ENCODE measurements around the gene LYZL4. TPM values are rescaled to one million over a fixed set of nuclear protein-coding genes. Genes with fewer than 3 reads are reported as not detected.

The LYZL4 gene
- total RNA-seq, 3 donors from 2014 or later, result not detected

DNA sequence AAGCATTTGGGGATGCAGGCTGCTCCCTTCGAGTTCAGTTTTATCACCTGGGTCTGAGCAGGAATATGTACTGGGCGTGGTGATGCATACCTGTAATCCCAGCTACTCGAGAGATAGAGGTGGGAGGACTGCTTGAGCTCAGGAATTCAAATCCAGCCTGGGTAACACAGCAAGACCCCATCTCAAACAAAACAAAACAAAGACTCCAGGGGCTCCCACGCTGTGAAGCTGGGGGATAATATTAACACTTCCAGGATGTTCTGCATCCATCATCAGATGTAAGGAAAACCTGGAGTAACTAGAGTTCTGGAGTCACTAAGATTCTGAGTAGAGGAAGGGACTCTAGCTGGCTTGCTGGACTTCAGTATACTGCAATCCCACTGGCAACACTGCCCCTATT, 40.6 kb downstream of the LYZL4 start:
- no peak overlapping the region for H3K4me3 ChIP-seq
- no peaks in the 10 kb centered on the region for H3K36me3 ChIP-seq (ENCODE audit: low read depth)
- TF ChIP-seq CTCF (IDR thresholded peaks at IDR 0.05), result no peak
- ATAC-seq (no peak), DNase-seq (no peak)
- no peaks in the 10 kb centered on the region for H3K4me1 ChIP-seq (ENCODE audit: low read depth)
- H3K9me3 ChIP-seq, result no peaks in the 10 kb centered on the region
- intact Hi-C loops (cut with DNase I, micrococcal nuclease), result no loop called here

DNA sequence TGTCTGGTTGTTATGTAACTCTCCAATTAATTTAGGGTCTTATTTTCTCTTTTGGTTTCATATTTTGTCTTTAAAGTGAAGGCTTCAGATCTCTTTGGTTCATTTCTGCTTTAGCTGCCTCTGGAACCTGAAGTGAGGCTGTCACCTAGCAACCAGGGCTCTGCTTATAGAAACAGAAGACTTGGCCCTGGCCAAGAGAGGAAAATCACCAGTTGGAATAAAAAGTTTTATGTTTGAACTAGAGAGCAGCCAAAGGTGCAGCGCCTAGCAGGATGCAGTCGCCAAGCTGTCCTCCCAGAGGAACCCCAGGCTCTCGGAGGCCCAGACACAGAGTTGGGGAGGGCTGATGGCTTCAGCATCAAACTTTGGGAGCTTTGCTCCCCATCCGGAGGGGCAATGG, 41.1 kb downstream of the LYZL4 start:
- intact Hi-C loops (cut with DNase I, micrococcal nuclease), result no loop called here
- DNase-seq (peak in 1 of 3 donors; percentile 7), ATAC-seq (peak; percentile 30)
- Histone ChIP-seq H3K9me3 (no peaks in the 10 kb centered on the region), H3K4me3 (no peak overlapping the region), H3K36me3 (ENCODE audit: low read depth) (no peaks in the 10 kb centered on the region), H3K4me1 (ENCODE audit: low read depth) (no peaks in the 10 kb centered on the region)
- no peak for TF ChIP-seq CTCF (IDR thresholded peaks at IDR 0.05)

DNA sequence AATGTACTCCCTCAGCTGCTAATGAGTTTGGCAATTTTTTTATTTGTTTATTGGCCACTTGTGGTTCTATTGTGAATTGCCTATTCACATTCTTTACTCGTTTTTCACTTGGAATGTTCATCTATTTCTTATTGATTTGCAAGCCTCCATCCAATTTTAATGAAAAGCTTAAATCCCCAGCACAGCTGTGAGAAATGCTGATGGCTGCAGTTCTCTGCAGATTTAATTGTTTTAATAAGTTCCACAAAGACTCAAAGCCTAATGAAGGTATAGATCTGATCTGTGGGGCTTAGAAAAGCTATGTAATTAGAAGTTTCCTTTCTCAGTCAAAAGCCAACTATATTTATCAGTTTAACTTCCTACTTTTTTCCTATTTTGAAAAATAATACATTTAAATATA, 41.5 kb downstream of the LYZL4 start:
- Histone ChIP-seq H3K4me3 (no peak overlapping the region), H3K4me1 (ENCODE audit: low read depth) (no peaks in the 10 kb centered on the region), H3K9me3 (no peaks in the 10 kb centered on the region), H3K36me3 (ENCODE audit: low read depth) (no peaks in the 10 kb centered on the region)
- intact Hi-C loops (cut with DNase I, micrococcal nuclease), result no loop called here
- TF ChIP-seq CTCF (IDR thresholded peaks at IDR 0.05), result no peak
- no peak for DNase-seq
- no peak for ATAC-seq

GRCh38 chr3:42367903-42368302, 42.5 kb downstream of the LYZL4 start:
- no peak for DNase-seq
- intact Hi-C loops (cut with DNase I, micrococcal nuclease), result no loop called here
- no peak overlapping the region for H3K4me3 ChIP-seq
- no peak for TF ChIP-seq CTCF (IDR thresholded peaks at IDR 0.05)
- no peak for ATAC-seq
- no peaks in the 10 kb centered on the region for H3K9me3 ChIP-seq
- H3K36me3 ChIP-seq (ENCODE audit: low read depth), result no peaks in the 10 kb centered on the region
- H3K4me1 ChIP-seq (ENCODE audit: low read depth), result no peaks in the 10 kb centered on the region

DNA sequence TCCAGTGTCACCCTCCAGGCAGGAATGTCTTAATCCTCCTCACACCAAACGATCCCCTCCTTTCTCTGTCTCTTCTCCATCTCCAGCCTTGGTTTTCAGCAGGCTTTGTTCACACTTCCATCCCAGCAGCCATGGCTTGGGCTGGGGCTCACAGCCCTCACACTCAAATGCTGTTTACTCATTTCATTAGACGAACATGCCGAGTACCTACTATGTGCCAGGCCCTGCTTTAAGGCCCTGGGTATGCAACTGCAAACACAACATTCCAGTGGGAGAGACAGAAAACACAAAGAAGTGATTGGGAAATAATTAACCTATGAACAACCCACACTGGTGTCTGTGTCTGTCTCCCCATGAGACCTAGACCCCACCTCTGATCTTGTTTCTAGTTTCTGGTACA, 43.9 kb downstream of the LYZL4 start:
- ATAC-seq, result no peak

More for the DNA sequence above, 43.9 kb downstream of the LYZL4 start:
- no peak for TF ChIP-seq CTCF (IDR thresholded peaks at IDR 0.05)
- H3K4me3 ChIP-seq, result no peak overlapping the region
- intact Hi-C loops (cut with DNase I, micrococcal nuclease), result no loop called here
- no peaks in the 10 kb centered on the region for H3K9me3 ChIP-seq
- DNase-seq, result no peak
- no peaks in the 10 kb centered on the region for H3K36me3 ChIP-seq (ENCODE audit: low read depth)
- no peaks in the 10 kb centered on the region for H3K4me1 ChIP-seq (ENCODE audit: low read depth)

Measured in mucosa of descending colon (tissue), 3 donors.